SJCRH30 (cell line): ENCODE results near the gene TBC1D32. TPM values are rescaled to one million over a fixed set of nuclear protein-coding genes. Genes with fewer than 3 reads are reported as not detected.
"Not testable (repeated sequence)": the region's sequence is repeated elsewhere in the genome, so short reads cannot be mapped to it uniquely, and the experiment has no call there.

Source experiments
- DNase-seq, 2 experiments: peaks; one replicate each; pipeline ENCODE4 v3.0.0-alpha.2; 2015 to 2020
- H3K27ac ChIP-seq: fragments of 250-450 bp; sonication (Bioruptor Pico); 2 replicates; pipeline ENCODE4 v1.5.1; 2020; ENCODE audit warnings: mild to moderate bottlenecking, moderate library complexity
- H3K27me3 ChIP-seq: fragments of 250-450 bp; sonication (Bioruptor Pico); 2 replicates; pipeline ENCODE4 v1.5.1; 2020; ENCODE audit warnings: mild to moderate bottlenecking, moderate library complexity
- H3K36me3 ChIP-seq: fragments of 250-450 bp; sonication (Bioruptor Pico); 2 replicates; pipeline ENCODE4 v1.5.1; 2020; ENCODE audit warnings: mild to moderate bottlenecking, moderate library complexity
- H3K4me1 ChIP-seq: fragments of 250-450 bp; sonication (Bioruptor Pico); 2 replicates; pipeline ENCODE4 v1.5.1; 2020; ENCODE audit warnings: mild to moderate bottlenecking, moderate library complexity
- H3K4me3 ChIP-seq: fragments of 250-450 bp; sonication (Bioruptor Pico); 2 replicates; pipeline ENCODE4 v1.5.1; 2020; ENCODE audit warnings: mild to moderate bottlenecking, moderate library complexity
- H3K9me3 ChIP-seq: fragments of 250-450 bp; sonication (Bioruptor Pico); replicated peaks from 2 replicates; pipeline ENCODE4 v1.5.1; 2020; ENCODE audit warnings: mild to moderate bottlenecking, moderate library complexity
- total RNA-seq: library from RNA; depleted of rRNA; stranded (reverse); fragments of >200 nt; shearing (Covaris generic); gene quantifications from 2 replicates; pipeline ENCODE4 v1.2.3, GENCODE V29; 2014

TBC1D32 gene
- total RNA-seq, 1 experiment from 2014 or later, result 10.4 TPM

- not testable (repeated sequence) for H3K27me3 ChIP-seq, H3K4me3 ChIP-seq, DNase-seq, H3K36me3 ChIP-seq, H3K9me3 ChIP-seq, H3K4me1 ChIP-seq, H3K27ac ChIP-seq
Measured at GRCh38 chr6:121213341-121213740, 120.9 kb downstream of the TBC1D32 start.

GRCh38 chr6:121210943-121211342 is 123.3 kb downstream of the TBC1D32 start:
- DNase-seq, result no peak
- H3K27ac ChIP-seq, result no peak overlapping the region
- H3K27me3 ChIP-seq, result no peaks in the 10 kb centered on the region
- H3K9me3 ChIP-seq, result no peaks in the 10 kb centered on the region; the same call in 1 of the 2 replicates
- peaks cover 2% of the 10 kb centered on the region; the same call in 1 of the 2 replicates for H3K36me3 ChIP-seq
- no peak overlapping the region for H3K4me3 ChIP-seq
- no peaks in the 10 kb centered on the region for H3K4me1 ChIP-seq

- H3K9me3 ChIP-seq, result no peaks in the 10 kb centered on the region
Measured at GRCh38 chr6:121205569-121205968, 128.7 kb downstream of the TBC1D32 start.

GRCh38 chr6:121201105-121201504 is 133.2 kb downstream of the TBC1D32 start:
- H3K36me3 ChIP-seq, result no peaks in the 10 kb centered on the region
- H3K27me3 ChIP-seq, result no peaks in the 10 kb centered on the region
- no peak overlapping the region for H3K27ac ChIP-seq
- no peaks in the 10 kb centered on the region for H3K4me1 ChIP-seq
- H3K4me3 ChIP-seq, result no peak overlapping the region
- H3K9me3 ChIP-seq, result no peaks in the 10 kb centered on the region
- no peak for DNase-seq

More at GRCh38 chr6:121205569-121205968, 128.7 kb downstream of the TBC1D32 start:
- peak in 1 of 2 experiments; percentile 4 for DNase-seq
- no peaks in the 10 kb centered on the region for H3K4me1 ChIP-seq
- no peaks in the 10 kb centered on the region for H3K27me3 ChIP-seq
- H3K4me3 ChIP-seq, result no peak overlapping the region
- H3K27ac ChIP-seq, result no peak overlapping the region
- no peaks in the 10 kb centered on the region for H3K36me3 ChIP-seq

- not testable (repeated sequence) for H3K4me3 ChIP-seq, H3K4me1 ChIP-seq, H3K9me3 ChIP-seq, H3K27ac ChIP-seq, H3K27me3 ChIP-seq, H3K36me3 ChIP-seq, DNase-seq
Measured at GRCh38 chr6:121196042-121196441, 138.2 kb downstream of the TBC1D32 start.

- H3K4me3 ChIP-seq, result no peak overlapping the region
- H3K27ac ChIP-seq, result no peak overlapping the region
- no peak for DNase-seq
- H3K27me3 ChIP-seq, result no peaks in the 10 kb centered on the region
- no peaks in the 10 kb centered on the region for H3K4me1 ChIP-seq
- H3K36me3 ChIP-seq, result no peaks in the 10 kb centered on the region
- H3K9me3 ChIP-seq, result no peaks in the 10 kb centered on the region
Measured at GRCh38 chr6:121190122-121190521, 144.2 kb downstream of the TBC1D32 start.

- no peak overlapping the region for H3K4me3 ChIP-seq
- no peaks in the 10 kb centered on the region for H3K9me3 ChIP-seq
- no peak for DNase-seq
- H3K27me3 ChIP-seq, result no peaks in the 10 kb centered on the region
- H3K4me1 ChIP-seq, result no peaks in the 10 kb centered on the region
- H3K36me3 ChIP-seq, result no peaks in the 10 kb centered on the region
- H3K27ac ChIP-seq, result no peak overlapping the region
Measured at GRCh38 chr6:121188356-121188755, 145.9 kb downstream of the TBC1D32 start.

GRCh38 chr6:121187833-121188200 is 146.5 kb downstream of the TBC1D32 start:
- no peaks in the 10 kb centered on the region for H3K9me3 ChIP-seq
- no peaks in the 10 kb centered on the region for H3K4me1 ChIP-seq
- no peak for DNase-seq
- H3K4me3 ChIP-seq, result no peak overlapping the region
- H3K27ac ChIP-seq, result no peak overlapping the region
- H3K36me3 ChIP-seq, result no peaks in the 10 kb centered on the region
- H3K27me3 ChIP-seq, result no peaks in the 10 kb centered on the region

GRCh38 chr6:121187200-121187832 is 147.0 kb downstream of the TBC1D32 start:
- no peak for DNase-seq
- no peaks in the 10 kb centered on the region for H3K27me3 ChIP-seq

GRCh38 chr6:121183742-121184141 is 150.5 kb downstream of the TBC1D32 start:
- no peak overlapping the region for H3K4me3 ChIP-seq
- H3K4me1 ChIP-seq, result no peaks in the 10 kb centered on the region
- H3K9me3 ChIP-seq, result no peaks in the 10 kb centered on the region
- no peak overlapping the region for H3K27ac ChIP-seq
- H3K36me3 ChIP-seq, result no peaks in the 10 kb centered on the region
- no peak for DNase-seq
- no peaks in the 10 kb centered on the region for H3K27me3 ChIP-seq

More at GRCh38 chr6:121187200-121187832, 147.0 kb downstream of the TBC1D32 start:
- H3K9me3 ChIP-seq, result no peaks in the 10 kb centered on the region
- H3K4me3 ChIP-seq, result no peak overlapping the region
- no peaks in the 10 kb centered on the region for H3K4me1 ChIP-seq
- H3K36me3 ChIP-seq, result no peaks in the 10 kb centered on the region
- H3K27ac ChIP-seq, result no peak overlapping the region

- Histone ChIP-seq H3K4me3 (no peak overlapping the region), H3K4me1 (no peaks in the 10 kb centered on the region), H3K27ac (no peak overlapping the region), H3K9me3 (no peaks in the 10 kb centered on the region), H3K36me3 (no peaks in the 10 kb centered on the region), H3K27me3 (no peaks in the 10 kb centered on the region)
- no peak for DNase-seq
Measured at GRCh38 chr6:121175827-121176226, 158.5 kb downstream of the TBC1D32 start.

- H3K9me3 ChIP-seq, H3K27me3 ChIP-seq, H3K4me1 ChIP-seq, DNase-seq, H3K36me3 ChIP-seq, H3K27ac ChIP-seq, H3K4me3 ChIP-seq: not testable (repeated sequence)
Measured at GRCh38 chr6:121172451-121172850, 161.8 kb downstream of the TBC1D32 start.

- H3K9me3 ChIP-seq, result no peaks in the 10 kb centered on the region
- H3K4me1 ChIP-seq, result no peaks in the 10 kb centered on the region
- DNase-seq, result no peak
- H3K27ac ChIP-seq, result no peak overlapping the region
- no peaks in the 10 kb centered on the region for H3K27me3 ChIP-seq
- H3K36me3 ChIP-seq, result no peaks in the 10 kb centered on the region
- no peak overlapping the region for H3K4me3 ChIP-seq
Measured at GRCh38 chr6:121171879-121172278, 162.4 kb downstream of the TBC1D32 start.

GRCh38 chr6:121161886-121162285 is 172.4 kb downstream of the TBC1D32 start:
- DNase-seq, result no peak

GRCh38 chr6:121160276-121160675 is 174.0 kb downstream of the TBC1D32 start:
- Histone ChIP-seq H3K36me3 (no peaks in the 10 kb centered on the region; the same call in none of the 2 replicates), H3K9me3 (no peaks in the 10 kb centered on the region), H3K27me3 (no peaks in the 10 kb centered on the region), H3K4me3 (no peak overlapping the region), H3K27ac (no peak overlapping the region), H3K4me1 (no peaks in the 10 kb centered on the region)
- DNase-seq, result no peak

More at GRCh38 chr6:121161886-121162285, 172.4 kb downstream of the TBC1D32 start:
- no peaks in the 10 kb centered on the region for H3K4me1 ChIP-seq
- no peaks in the 10 kb centered on the region for H3K27me3 ChIP-seq
- no peaks in the 10 kb centered on the region; the same call in none of the 2 replicates for H3K36me3 ChIP-seq
- H3K27ac ChIP-seq, result no peak overlapping the region
- H3K4me3 ChIP-seq, result no peak overlapping the region
- H3K9me3 ChIP-seq, result no peaks in the 10 kb centered on the region

GRCh38 chr6:121158891-121159290 is 175.4 kb downstream of the TBC1D32 start:
- no peaks in the 10 kb centered on the region for H3K27me3 ChIP-seq
- H3K36me3 ChIP-seq, result no peaks in the 10 kb centered on the region; the same call in none of the 2 replicates
- no peak overlapping the region for H3K4me3 ChIP-seq
- no peaks in the 10 kb centered on the region for H3K4me1 ChIP-seq
- no peak for DNase-seq
- H3K27ac ChIP-seq, result no peak overlapping the region
- no peaks in the 10 kb centered on the region for H3K9me3 ChIP-seq
